Measurements from ENCODE around the gene ZMAT3. TPM values are rescaled to one million over a fixed set of nuclear protein-coding genes. Genes with fewer than 3 reads are reported as not detected.
"Not testable (repeated sequence)": the region's sequence is repeated elsewhere in the genome, so short reads cannot be mapped to it uniquely, and the experiment has no call there.

ZMAT3 gene
- polyA plus RNA-seq, 1 donor, result 11.3 TPM

DNA sequence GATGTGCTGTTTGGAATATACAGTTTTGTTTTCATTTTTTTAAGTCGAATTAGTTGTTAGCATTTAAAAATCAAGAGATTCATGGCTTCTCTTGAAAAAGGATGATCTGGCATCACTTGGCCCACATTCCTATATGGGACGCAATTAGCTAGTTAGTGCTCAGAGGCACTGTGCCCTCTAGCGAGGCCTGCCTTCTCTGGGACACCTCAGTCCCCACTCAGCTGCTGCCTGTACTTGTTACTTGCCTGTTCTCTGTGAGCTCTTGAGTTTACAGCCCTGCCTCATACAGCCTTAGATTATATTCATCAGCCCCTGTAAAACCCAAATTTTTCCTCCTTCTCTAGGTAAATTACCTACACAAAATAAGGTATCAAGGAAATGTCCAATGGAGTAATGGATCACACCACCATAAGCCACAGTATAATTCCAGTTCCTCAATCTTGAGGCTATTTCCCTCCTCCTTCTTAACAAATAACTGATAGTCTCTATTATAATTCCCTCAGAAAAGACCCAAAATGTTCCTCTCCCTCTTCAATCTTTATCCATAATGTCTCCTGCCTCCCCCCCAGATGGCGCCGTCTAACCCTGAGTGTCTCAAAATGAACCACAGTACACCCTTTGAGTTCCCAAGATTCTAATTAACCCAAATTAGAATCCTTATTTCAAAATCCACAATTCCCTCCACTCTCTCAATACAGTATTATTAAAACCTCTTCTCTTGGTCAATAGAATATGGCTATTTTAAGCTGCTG is 2.7 kb downstream of the ZMAT3 start:
- DNase-seq, result no peak

DNA sequence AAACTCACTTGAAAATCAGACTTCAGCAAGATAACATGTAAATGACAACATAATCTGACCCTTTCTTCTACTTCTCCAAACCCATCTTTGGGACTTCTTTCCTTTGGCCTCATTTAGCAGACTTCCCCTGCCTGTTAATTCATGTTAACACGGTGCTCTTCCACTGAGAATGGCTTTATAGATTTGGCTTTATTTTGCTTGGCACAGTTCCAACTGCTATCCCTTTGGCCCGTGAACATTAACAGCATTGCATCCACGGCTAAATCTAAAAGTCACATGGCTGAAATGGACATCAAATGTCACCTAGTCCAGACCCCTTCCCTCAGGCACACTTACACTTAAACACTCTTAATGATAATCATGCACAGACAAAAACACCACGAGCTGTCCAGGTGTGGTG is 3.8 kb downstream of the ZMAT3 start:
- DNase-seq, result no peak

DNA sequence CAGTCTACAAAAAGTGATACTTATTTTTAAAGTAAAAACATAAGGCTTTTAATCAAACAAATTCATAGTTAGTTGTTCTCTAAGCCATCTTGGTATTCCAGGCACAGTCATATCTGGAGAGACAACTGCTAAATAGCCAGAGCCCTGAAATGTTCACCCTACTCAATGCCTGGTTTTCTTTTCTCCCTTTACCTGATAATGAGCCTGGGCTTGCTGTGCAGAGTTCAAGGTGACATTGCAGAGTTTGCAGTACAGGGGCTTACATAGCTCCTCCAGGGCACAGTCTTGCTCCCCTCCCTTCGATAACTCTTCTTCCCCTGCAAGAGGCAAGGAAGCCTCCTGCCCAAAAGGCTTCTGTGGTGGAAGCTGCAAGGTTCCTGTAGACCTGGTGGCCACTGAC is 4.3 kb downstream of the ZMAT3 start:
- no peak for DNase-seq

DNA sequence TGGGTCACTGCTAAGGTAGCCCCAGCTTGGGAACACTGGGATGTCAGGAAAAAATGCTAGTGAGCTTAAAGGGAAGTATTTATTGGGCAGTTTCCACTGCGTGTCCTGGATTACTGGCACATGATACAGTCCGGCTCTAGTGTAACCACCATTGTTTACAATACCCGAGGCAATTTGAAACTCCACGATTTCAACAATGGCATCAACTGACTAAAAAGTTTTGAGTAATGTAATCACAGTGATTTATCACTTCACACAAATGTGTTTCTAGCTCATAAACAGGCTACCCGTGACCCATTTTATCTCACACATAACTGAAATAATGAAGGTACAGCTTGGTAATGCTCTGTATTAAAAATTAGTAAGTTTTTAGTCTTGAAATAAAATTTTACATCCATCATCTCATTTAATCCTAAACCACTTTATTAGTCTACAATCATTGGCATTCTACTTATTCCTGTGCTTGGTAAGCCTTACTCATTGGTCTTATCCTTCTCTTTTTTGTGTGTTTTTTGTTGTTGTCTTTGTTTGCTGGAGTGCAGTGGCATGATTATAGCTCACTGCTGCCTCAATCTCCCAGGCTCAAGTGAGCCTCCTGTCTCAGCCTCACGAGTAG is 7.6 kb downstream of the ZMAT3 start:
- no peak for DNase-seq

DNA sequence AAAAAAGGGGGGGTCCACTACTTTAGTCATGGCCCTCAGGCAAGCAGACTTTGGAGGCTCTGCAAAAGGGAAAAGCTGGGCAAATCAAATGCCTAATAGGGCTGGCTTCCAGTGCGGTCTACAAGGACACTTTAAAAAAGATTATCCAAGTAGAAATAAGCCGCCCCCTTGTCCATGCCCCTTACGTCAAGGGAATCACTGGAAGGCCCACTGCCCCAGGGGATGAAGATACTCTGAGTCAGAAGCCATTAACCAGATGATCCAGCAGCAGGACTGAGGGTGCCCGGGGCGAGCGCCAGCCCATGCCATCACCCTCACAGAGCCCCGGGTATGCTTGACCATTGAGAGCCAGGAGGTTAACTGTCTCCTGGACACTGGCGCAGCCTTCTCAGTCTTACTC is 15.3 kb downstream of the ZMAT3 start:
- DNase-seq, result no peak

DNA sequence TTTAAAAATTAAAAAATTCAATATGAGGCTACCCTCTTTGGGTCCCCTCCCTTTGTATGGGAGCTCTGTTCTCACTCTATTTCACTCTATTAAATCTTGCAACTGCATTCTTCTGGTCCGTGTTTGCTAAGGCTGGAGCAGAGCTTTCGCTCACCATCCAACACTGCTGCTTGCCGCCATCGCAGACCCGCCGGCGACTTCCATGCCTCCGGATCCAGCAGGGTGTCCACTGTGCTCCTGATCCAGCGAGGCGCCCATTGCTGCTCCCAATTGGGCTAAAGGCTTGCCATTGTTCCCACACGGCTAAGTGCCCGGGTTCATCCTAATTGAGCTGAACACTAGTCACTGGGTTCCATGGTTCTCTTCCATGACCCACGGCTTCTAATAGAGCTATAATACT is 17.0 kb downstream of the ZMAT3 start:
- DNase-seq, result not testable (repeated sequence)

DNA sequence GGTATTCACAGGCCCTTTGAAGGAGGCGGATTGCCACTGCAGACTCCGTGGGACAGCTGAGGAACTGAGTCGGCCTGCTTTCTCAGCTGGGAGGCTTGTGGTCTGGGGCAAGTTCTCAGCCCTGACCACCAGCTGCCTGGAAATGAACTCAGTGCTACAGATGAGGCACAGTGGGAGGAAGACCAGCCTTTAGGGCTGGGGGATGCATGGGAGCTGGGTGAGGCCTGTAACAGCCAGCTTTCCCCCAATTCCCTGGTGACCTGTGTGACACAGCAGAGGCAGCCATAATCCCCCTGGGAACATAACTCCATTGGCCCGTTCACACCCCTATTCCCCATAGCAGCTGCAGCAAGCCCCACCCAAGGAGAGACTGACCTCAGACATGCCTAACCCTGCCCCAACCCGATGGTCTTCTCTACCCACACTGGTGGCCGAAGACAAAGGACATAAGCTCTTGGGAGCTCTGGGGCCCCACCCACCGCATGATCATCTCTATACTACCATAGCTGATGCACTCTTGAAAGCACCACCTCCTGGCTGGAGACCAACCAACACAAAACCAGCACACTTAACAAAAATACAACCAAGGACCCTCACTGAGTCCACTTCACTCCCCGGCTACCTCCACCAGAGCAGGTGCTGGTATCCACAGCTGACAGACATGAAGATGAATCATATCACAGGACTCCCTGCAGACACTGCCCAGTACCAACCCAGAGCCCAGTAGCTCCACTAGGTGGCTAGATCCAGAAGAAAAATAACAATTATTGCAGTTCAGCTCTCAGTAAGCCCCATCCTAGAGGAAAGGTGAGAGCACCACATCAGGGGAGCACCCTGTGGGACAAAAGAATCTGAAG is 24.9 kb downstream of the ZMAT3 start:
- no peak for DNase-seq

DNA sequence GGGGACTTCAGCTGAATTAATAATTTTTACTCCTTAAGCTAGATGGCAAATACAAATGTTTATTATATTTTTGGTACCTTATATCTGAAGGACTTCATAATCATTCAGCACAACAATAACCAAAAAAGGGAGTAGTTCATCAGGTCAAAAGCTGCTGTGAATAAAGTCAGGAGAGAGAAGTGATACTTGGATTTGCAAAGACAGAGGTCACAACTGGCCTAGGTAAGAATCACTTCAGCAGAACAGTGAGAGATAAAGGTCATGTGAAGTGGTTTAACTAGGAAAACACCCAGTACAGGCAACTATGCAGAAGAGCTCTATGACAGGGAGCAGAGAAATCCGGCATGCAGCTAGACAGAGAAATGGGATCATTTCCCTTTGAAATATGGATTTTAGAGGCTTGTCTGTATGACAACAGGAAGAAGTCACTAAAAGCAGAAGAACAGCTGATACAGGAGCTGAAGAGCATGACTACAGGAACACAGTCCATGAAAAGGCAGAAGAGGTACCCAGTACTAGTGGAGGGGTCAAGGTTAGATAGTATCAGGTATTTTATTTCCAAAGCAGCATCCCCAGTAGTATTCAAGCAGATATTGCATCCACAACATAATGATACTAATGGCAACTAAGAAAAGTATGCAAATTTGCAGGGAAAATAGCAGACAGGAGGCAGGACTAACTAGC is 25.7 kb downstream of the ZMAT3 start:
- DNase-seq, result no peak

DNA sequence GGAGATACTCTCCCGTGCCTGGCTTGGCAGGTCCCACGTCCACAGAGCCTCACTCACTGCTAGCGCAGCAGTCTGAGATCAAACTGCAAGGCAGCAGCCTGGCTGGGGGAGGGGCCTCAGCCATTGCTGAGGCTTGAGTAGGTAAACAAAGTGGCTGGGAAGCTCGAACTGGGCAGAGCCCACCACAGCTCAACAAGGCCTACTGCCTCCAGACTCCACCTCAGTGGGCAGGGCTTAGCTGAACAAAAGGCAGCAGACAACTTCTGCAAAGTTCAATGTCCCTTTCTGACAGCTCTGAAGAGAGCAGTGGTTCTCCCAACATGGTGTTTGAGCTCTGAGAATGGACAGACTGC is 32.7 kb downstream of the ZMAT3 start:
- DNase-seq, result not testable (repeated sequence)

DNA sequence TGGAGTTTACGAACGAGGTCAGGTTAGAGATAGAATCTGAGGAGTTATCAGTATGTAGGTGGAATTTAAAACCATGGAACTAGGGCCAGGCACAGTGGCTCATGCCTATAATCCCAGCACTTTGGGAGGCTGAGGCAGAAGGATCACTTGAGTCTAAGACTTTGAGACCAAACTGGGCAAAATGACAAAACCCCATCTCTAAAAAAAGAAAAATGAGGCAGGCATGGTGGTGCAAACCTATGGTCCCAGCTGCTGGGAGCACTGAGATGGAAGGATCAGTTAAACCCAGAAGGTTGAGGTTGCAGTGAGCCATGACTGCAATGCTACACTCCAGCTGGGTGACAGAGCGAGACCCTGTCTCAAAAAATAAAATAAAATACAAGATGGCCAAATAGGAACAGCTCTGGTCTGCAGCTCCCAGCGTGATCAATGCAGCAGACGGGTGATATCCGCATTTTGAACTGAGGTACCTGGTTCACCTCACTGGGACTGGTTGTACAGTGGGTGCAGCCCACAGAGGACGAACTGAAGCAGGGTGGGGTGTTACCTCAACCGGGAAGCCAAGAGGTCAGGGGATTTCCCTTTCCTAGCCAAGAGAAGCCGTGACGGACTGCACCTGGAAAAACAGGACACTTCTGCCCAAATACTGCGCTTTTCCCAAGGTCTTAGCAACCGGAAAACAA is 33.3 kb downstream of the ZMAT3 start:
- no peak for DNase-seq

DNA sequence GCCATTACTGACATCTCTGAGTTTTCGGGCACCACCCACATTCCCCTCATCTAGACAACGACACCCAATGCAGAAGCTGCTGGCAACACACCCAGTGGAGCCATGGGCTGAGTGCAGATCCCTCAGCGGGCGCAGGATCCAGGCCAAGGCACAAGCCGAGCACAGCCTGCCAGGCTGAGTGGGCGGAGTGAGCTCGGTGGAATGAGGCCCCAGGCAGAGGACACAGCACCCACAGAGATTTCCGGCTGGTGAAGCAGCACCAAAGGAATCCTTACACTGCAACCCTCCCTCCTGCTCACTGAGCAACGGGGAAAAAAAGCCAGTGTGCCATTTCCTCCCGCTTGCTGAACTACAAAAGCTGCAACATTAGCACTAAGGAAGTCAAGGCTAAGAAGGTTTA is 34.3 kb downstream of the ZMAT3 start:
- DNase-seq, result no peak

DNA sequence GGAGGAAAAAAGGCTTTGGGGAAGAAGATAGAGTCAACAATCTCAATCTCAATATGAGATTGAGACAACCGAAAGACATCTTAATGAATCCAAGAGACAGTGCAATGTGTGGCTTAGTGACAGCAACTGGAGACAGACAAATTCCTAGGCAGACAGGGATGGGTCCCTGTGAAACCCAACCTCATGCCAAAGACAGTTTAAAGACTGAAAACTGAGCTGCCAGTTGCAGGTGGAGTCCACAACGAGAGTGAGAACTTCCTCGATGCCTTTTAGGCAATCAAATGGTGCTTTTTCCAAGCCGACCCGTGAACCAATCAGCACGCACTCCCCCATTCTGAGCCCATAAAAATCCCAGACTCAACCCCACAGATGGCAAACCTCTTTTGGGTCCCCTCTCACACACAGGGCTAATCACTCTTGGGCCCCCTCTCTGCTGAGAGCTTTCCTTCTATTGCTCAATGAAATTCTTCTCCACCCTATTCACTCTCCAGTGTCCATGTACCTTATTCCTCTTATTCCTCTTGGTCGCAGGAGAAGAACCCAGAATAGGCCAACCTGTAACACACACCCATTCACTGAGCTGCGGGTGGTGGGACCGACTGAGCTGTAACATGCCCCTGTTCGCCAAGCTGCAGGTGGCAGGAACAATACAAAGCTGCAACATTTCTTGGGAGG is 34.8 kb downstream of the ZMAT3 start:
- no peak for DNase-seq

DNA sequence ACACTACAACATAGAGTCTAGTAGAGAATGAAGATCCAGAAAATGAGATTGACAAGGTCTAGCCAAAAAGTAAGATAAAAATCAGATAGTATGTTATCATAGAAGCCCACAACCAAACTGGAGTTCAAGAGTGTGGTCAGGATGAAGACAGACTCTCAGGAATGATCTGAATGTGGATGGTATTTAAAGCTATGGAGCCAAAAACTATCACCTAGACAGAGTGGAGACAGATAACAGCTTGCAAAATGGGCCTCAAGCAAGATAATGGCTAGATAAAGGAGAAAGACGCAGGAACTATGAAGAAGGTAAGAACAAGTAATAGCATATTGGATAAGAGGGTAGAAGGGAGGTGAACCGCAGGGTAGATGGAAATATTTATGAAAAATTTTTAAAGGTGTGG is 35.4 kb downstream of the ZMAT3 start:
- no peak for DNase-seq

DNA sequence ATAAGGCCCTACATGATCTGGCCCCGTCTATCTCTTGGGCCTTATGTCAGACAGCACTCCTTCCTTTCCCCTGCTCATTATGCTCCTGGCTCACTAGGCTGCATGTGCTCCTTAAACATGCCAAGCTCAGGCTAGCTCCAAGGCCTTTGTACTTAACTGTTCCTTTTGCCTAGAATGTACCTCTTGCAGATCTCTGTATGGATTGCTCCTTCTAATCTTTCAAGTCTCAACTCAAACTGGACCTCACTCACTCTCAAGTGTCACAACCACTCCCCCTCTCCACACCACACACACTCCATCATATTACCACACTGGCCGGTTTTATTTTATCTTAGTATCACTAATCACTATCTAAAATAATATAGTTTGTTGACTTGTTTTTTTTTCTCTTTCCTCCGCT is 36.4 kb downstream of the ZMAT3 start:
- no peak for DNase-seq

DNA sequence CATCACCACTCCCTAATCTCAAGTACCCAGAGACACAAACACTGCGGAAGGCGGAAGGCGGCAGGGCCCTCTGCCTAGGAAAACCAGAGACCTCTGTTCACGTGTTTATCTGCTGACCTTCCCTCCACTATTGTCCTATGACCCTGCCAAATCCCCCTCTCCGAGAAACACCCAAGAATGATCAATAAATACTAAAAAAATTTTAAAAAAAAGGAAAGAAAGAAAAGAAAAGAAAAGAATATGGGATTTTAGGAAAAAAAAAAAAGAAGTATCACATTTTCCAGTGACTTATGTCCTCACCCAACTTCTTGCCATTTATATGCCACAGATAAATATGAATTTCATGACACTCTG is 38.3 kb downstream of the ZMAT3 start:
- DNase-seq, result not testable (repeated sequence)

DNA sequence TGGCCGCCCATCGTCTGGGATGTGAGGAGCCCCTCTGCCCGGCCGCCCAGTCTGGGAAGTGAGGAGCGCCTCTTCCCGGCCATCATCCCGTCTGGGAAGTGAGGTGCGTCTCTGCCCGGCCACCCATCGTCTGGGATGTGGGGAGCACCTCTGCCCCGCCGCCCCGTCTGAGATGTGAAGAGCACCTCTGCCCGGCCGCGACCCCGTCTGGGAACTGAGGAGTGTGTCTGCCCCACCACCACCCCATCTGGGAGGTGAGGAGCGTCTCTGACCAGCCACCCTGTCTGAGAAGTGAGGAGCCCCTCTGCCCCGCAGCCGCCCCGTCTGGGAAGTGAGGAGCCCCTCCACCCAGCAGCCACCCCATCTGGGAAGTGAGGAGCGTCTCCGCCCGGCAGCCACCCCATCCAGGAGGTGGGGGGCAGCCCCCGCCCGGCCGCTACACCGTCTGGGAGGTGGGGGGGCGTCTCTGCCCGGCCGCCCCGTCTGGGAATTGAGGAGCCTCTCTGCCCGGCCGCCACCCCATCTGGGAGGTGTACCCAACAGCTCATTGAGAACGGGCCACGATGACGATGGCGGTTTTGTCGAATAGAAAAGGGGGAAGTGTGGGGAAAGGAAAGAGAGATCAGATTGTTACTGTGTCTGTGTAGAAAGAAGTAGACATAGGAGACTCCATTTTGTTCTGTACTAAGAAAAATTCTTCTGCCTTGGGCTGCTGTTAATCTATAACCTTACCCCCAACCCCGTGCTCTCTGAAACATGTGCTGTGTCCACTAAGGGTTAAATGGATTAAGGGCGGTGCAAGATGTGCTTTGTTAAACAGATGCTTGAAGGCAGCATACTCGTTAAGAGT is 38.9 kb downstream of the ZMAT3 start:
- DNase-seq, result not testable (repeated sequence)

DNA sequence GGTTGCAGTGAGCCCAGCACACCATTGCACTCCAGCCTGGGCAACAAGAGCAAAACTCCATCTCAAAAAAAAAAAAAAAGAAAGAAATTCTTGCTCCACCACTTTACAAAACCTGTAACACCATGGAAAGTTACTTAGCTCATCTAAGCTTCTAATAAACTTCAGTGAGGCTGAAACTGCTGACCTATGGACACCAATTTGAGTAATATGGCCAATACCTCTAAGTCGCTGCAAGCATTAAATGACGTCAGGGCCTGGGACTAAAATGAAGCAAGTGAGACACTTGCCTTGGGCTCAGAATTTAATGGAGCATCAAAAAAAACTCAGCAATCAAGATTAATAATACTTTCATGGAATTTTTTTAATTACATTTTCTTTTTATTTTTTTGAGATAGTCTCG is 42.5 kb downstream of the ZMAT3 start:
- DNase-seq, result no peak

DNA sequence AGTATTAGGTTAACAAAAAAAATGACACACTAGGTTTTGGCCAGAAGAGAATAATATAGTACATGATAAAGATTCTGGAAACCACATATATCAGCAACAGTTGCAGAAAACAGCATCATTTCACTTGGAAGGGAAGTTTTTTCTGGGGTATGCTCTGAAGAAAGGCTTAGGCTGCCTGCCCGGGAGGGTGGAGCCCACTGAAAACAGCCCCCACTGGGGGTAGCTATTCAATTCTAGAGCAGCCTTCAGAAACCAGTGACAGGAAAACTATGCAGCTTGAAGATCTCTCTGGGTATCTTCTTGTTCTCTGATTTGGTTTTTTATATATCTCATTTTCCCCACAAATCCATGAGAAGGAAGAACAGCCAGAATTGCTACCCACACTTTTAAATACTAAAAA is 43.2 kb downstream of the ZMAT3 start:
- DNase-seq, result no peak

DNA sequence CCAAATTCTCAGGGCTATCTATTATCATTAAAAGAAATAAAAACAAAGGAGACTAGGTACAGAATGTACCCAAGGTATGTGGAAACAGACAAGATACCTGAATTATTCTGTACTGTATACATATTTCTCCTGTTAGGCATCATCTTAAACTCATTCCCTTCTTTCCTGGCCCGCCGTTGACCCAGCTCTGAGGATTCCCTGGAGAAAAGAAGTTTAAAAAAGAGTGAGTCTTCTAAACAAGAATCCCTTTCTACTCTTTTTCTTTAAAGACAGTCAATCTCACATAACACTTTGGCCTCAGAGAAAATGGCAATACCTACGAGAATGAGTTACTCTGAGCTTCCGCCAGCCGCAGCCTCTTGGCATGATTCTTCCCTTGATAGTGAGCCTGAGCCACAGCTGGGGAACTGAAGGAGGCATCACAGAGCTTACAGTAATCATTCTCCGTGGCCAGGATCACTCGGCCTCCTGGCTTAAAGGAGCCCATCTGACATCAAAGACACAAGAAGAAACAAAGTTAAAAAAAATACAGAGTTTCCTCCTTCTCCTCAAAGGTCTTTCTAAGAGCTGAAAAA is 44.2 kb downstream of the ZMAT3 start:
- no peak for DNase-seq

DNA sequence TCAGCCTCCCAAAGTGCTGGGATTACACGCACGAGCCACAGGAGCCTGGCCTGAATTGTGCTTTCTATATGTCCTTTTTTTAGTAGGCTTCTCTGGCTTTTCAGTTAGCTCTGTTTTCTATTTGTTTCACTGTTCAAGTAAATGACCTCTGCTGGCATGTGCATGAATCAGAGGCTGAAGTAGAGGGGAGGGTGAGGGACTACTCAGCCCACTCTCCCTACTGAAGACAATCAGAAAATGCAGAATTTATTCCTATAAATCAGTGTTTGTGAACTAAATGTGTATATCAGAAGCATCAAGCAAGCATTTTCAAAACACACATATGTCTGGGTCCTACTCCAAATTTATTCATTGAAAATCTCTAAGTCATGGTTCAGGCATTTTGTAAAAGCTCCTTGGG is 45.0 kb downstream of the ZMAT3 start:
- no peak for DNase-seq

Data from left kidney (tissue), 2 donors.